Hepatocyte (in vitro differentiated cells): ENCODE data around the gene UTP4. TPM values are rescaled to one million over a fixed set of nuclear protein-coding genes. Genes with fewer than 3 reads are reported as not detected.

Source experiments
- DNase-seq: peaks from one replicate; pipeline ENCODE4 v3.0.0-alpha.2; 2016; ENCODE audit warnings: low spot score
- H2AFZ ChIP-seq: fragments of 200-600 bp; sonication (generic); 2 replicates; pipeline ENCODE4 v1.6.0; 2016; ENCODE audit warnings: antibody characterized with exemption, mild to moderate bottlenecking
- H3K27ac ChIP-seq: fragments of 200-600 bp; sonication (generic); 2 replicates; pipeline ENCODE4 v1.5.1; 2016; ENCODE audit warnings: mild to moderate bottlenecking
- H3K27me3 ChIP-seq: fragments of 200-600 bp; sonication (generic); 2 replicates; pipeline ENCODE4 v1.6.1; 2016
- H3K36me3 ChIP-seq: fragments of 200-600 bp; sonication (generic); replicated peaks from 2 replicates; pipeline ENCODE4 v1.5.1; 2016; ENCODE audit warnings: low read depth; ENCODE audit not compliant: insufficient read depth
- H3K4me1 ChIP-seq: fragments of 200-600 bp; sonication (generic); 2 replicates; pipeline ENCODE4 v1.5.1; 2016; ENCODE audit warnings: mild to moderate bottlenecking, moderate library complexity; ENCODE audit not compliant: insufficient read depth
- H3K4me2 ChIP-seq: fragments of 200-600 bp; sonication (generic); 2 replicates; pipeline ENCODE4 v1.6.0; 2016
- H3K4me3 ChIP-seq: fragments of 200-600 bp; sonication (generic); 2 replicates; pipeline ENCODE4 v1.5.1; 2016; ENCODE audit warnings: mild to moderate bottlenecking
- H3K79me2 ChIP-seq: fragments of 200-600 bp; sonication (generic); 2 replicates; pipeline ENCODE4 v1.6.0; 2017; ENCODE audit warnings: mild to moderate bottlenecking
- H3K9me2 ChIP-seq: fragments of 200-600 bp; sonication (generic); replicated peaks from 2 replicates; pipeline ENCODE4 v1.6.0; 2017; ENCODE audit warnings: mild to moderate bottlenecking; ENCODE audit not compliant: insufficient read depth
- H3K9me3 ChIP-seq: fragments of 200-600 bp; sonication (generic); 2 replicates; pipeline ENCODE4 v1.5.1; 2016; ENCODE audit warnings: low read depth, mild to moderate bottlenecking
- H4K20me1 ChIP-seq: fragments of 200-600 bp; sonication (generic); 2 replicates; pipeline ENCODE4 v1.6.0; 2016; ENCODE audit warnings: mild to moderate bottlenecking; ENCODE audit not compliant: insufficient read depth, poor library complexity, severe bottlenecking
- CTCF ChIP-seq: fragments of 200-600 bp; sonication (generic); IDR thresholded peaks from 2 replicates; pipeline ENCODE4 v1.5.1; 2016; ENCODE audit warnings: antibody characterized with exemption, mild to moderate bottlenecking; ENCODE audit not compliant: poor library complexity
- EZH2 ChIP-seq: fragments of 200-600 bp; sonication (generic); IDR thresholded peaks from 2 replicates; pipeline ENCODE4 v1.6.1; 2016; ENCODE audit warnings: antibody characterized with exemption, mild to moderate bottlenecking, borderline replicate concordance
- EZH2phosphoT487 ChIP-seq: fragments of 200-600 bp; sonication (generic); IDR thresholded peaks from one replicate; pipeline ENCODE4 v1.6.1; 2018; ENCODE audit warnings: antibody characterized with exemption, mild to moderate bottlenecking, low read depth, moderate library complexity; ENCODE audit not compliant: unreplicated experiment, severe bottlenecking
- WGBS: methylation state at CpG from one replicate; pipeline ENCODE4 v1.1.6; 2016; ENCODE audit warnings: low lambda C conversion rate; ENCODE audit errors: missing lambda C conversion rate; 5-methylcytosine and 5-hydroxymethylcytosine counted together
- polyA plus RNA-seq: library from polyadenylated mRNA; unstranded; fragments of >200 nt; fragmentation: Nextera tagmentation; extraction: Ambion mirVana; gene quantifications from 2 replicates; pipeline ENCODE4 v1.2.1, GENCODE V29; 2016
- total RNA-seq: library from RNA; depleted of rRNA; stranded (reverse); fragments of >200 nt; gene quantifications from 2 replicates; pipeline ENCODE4 v1.2.3, GENCODE V29; 2014

Gene UTP4
- total and polyA plus RNA-seq, 2 experiments from 2014 or later: 12.7 to 41.4 TPM

GRCh38 chr16:69085032-69085695, 47.3 kb upstream of the UTP4 start:
- no peak overlapping the region for H3K27ac ChIP-seq
- H3K4me1 ChIP-seq: peaks cover 12% of the 10 kb centered on the region
- no peaks in the 10 kb centered on the region for H4K20me1 ChIP-seq
- TF ChIP-seq EZH2 (no peak), EZH2phosphoT487 (no peak), CTCF (no peak)
- H3K9me3 ChIP-seq: no peaks in the 10 kb centered on the region
- no peak overlapping the region for H2AFZ ChIP-seq
- no peak overlapping the region for H3K4me3 ChIP-seq
- no peak overlapping the region for H3K4me2 ChIP-seq
- H3K36me3 ChIP-seq: no peaks in the 10 kb centered on the region
- H3K27me3 ChIP-seq: no peaks in the 10 kb centered on the region
- DNase-seq: no peak
- H3K79me2 ChIP-seq: no peaks in the 10 kb centered on the region
- H3K9me2 ChIP-seq: no peaks in the 10 kb centered on the region
- 93% methylated on average over 5 of the region's 5 CpGs for WGBS

DNA sequence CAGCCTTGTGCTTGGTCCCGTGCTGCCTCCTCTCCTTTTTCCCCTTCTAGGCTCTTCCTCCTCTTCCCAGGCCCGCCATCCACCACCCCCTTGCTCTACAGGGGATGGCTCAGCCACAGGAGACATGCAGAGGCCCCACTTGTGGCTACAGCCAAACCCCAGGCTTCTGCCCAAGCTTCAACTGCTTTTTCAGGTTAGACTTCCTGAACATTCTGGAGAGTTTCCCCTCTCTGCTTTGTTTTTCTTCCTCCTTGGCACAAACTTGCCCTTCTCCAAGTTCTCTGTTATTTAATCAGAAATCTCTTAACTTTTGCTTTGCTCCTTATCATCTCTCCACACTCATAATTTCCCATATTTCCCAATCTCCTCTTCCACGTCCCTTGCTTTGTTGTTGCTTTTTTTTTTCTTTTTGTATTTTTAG, 45.3 kb upstream of the UTP4 start:
- no peaks in the 10 kb centered on the region for H3K9me2 ChIP-seq
- H3K9me3 ChIP-seq: no peaks in the 10 kb centered on the region
- peaks cover 12% of the 10 kb centered on the region for H3K4me1 ChIP-seq
- WGBS: 85% methylated on average over 3 of the region's 3 CpGs
- no peak for DNase-seq
- H2AFZ ChIP-seq: no peak overlapping the region
- H3K4me3 ChIP-seq: no peak overlapping the region
- H3K36me3 ChIP-seq: no peaks in the 10 kb centered on the region
- no peak overlapping the region for H3K4me2 ChIP-seq
- H3K27me3 ChIP-seq: no peaks in the 10 kb centered on the region
- no peaks in the 10 kb centered on the region for H3K79me2 ChIP-seq
- no peak overlapping the region for H3K27ac ChIP-seq
- H4K20me1 ChIP-seq: no peaks in the 10 kb centered on the region
- TF ChIP-seq EZH2 (no peak), EZH2phosphoT487 (no peak), CTCF (no peak)

DNA sequence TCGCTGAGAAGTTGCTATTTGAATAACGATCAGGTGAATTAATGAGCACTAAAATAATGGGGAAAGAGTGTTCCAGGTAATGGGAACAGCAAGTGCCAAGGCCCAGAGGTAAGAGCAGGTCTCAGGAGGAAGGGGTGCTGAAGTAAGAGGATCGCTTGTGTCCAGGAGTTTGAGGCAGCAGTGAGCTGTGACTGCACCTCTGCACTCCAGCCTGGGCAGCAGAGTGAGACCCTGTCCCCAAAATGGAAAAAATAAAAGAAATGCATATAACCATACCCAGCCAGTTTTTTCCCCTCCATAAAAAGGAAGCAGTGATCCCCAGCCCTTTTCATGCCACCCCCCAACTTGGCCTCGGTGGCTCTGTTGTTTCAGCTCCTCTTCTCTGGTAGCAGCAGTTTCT, 43.8 kb upstream of the UTP4 start:
- TF ChIP-seq CTCF: no peak
- TF ChIP-seq EZH2: no peak
- TF ChIP-seq EZH2phosphoT487: no peak
- Histone ChIP-seq H3K27me3 (no peaks in the 10 kb centered on the region), H3K36me3 (no peaks in the 10 kb centered on the region), H3K4me1 (peaks cover 12% of the 10 kb centered on the region), H3K79me2 (no peaks in the 10 kb centered on the region), H2AFZ (no peak overlapping the region), H3K9me2 (no peaks in the 10 kb centered on the region), H3K9me3 (no peaks in the 10 kb centered on the region), H4K20me1 (no peaks in the 10 kb centered on the region), H3K4me2 (peak overlapping the region; percentile 59), H3K4me3 (no peak overlapping the region), H3K27ac (no peak overlapping the region)
- 86% methylated on average over 4 of the region's 4 CpGs for WGBS
- no peak for DNase-seq
